ENCODE results near the gene PLXNA4.

DNA sequence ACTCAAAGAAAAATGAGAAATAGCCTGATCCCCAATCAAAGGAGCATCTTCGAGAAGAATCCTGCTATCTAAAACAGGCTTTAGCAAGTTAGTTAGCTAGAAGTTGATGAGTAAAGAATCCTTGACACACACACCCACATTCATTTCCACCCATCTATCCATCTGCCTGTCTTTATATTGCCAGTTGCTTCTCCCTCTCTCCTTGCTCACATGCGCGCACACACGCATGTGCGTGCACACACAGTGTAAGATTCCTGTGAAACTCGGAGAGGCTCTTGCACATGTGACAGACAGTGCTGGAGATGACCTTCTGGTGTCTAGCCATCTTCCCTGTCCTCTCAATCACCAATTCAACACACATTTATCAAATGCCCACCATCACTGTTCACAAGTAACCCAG is 393.3 kb downstream of the PLXNA4 start:
- TF ChIP-seq CTCF (IDR thresholded peaks at IDR 0.05; ENCODE audit: low read depth, low read length): no peak
- no peak for TF ChIP-seq POLR2A (IDR thresholded peaks at IDR 0.05; ENCODE audit: extremely low read depth, insufficient read length)
- TF ChIP-seq MYC (IDR thresholded peaks at IDR 0.05; ENCODE audit: low read depth, low read length): no peak
- TF ChIP-seq MAX (IDR thresholded peaks at IDR 0.05; ENCODE audit: low read depth, low read length): no peak
